CD4-positive, alpha-beta T cell treated with Interleukin-4 for 4 hours (primary cell): ENCODE measurements around the gene ASRGL1.

Experiments used
- DNase-seq: peaks from one replicate; pipeline ENCODE4 v3.0.0-alpha.2; 2020

The ASRGL1 gene

GRCh38 chr11:62394825-62395538 lies 57.7 kb downstream of the ASRGL1 start:
- peak; percentile 76 for DNase-seq

GRCh38 chr11:62395885-62396551 lies 58.8 kb downstream of the ASRGL1 start:
- no peak for DNase-seq

GRCh38 chr11:62398011-62398994 lies 61.1 kb downstream of the ASRGL1 start:
- no peak for DNase-seq

GRCh38 chr11:62399172-62399877 lies 62.1 kb downstream of the ASRGL1 start:
- DNase-seq, result no peak

- no peak for DNase-seq
These were observed 62.6 kb downstream of the ASRGL1 start for GRCh38 chr11:62399878-62400266.

GRCh38 chr11:62400281-62400680 lies 63.0 kb downstream of the ASRGL1 start:
- no peak for DNase-seq

- DNase-seq, result no peak
These were observed 63.5 kb downstream of the ASRGL1 start for GRCh38 chr11:62400760-62401159.

- DNase-seq, result no peak
These were observed 64.1 kb downstream of the ASRGL1 start for GRCh38 chr11:62401356-62401755.

- DNase-seq, result no peak
These were observed 64.6 kb downstream of the ASRGL1 start for GRCh38 chr11:62401811-62402210.

GRCh38 chr11:62402226-62402959 lies 65.1 kb downstream of the ASRGL1 start:
- DNase-seq, result peak; percentile 57

GRCh38 chr11:62402960-62403730 lies 65.9 kb downstream of the ASRGL1 start:
- no peak for DNase-seq

- no peak for DNase-seq
These were observed 67.2 kb downstream of the ASRGL1 start for GRCh38 chr11:62404435-62404834.

- no peak for DNase-seq
These were observed 67.7 kb downstream of the ASRGL1 start for GRCh38 chr11:62404901-62405300.

- DNase-seq, result no peak
These were observed 68.8 kb downstream of the ASRGL1 start for GRCh38 chr11:62406034-62406433.

- no peak for DNase-seq
These were observed 72.6 kb downstream of the ASRGL1 start for GRCh38 chr11:62409831-62410230.

- no peak for DNase-seq
These were observed 73.7 kb downstream of the ASRGL1 start for GRCh38 chr11:62410972-62411371.

GRCh38 chr11:62411524-62411923 lies 74.3 kb downstream of the ASRGL1 start:
- DNase-seq, result no peak

GRCh38 chr11:62413060-62413696 lies 75.9 kb downstream of the ASRGL1 start:
- no peak for DNase-seq

- no peak for DNase-seq
These were observed 79.3 kb downstream of the ASRGL1 start for GRCh38 chr11:62416596-62416995.

- no peak for DNase-seq
These were observed 80.9 kb downstream of the ASRGL1 start for GRCh38 chr11:62418136-62418535.

- no peak for DNase-seq
These were observed 81.5 kb downstream of the ASRGL1 start, which contains the start of gene SCGB1A1 for GRCh38 chr11:62418733-62419132. Gene SCGB1A1 (plus strand): TSS chr11:62419033. CDS start chr11:62419096, 63 bp downstream.
